KMS-11 (cell line): ENCODE results near the gene ETV3.

Source experiments
- H2AFZ ChIP-seq: fragments of 200-600 bp; sonication (generic); 2 replicates; pipeline ENCODE4 v1.6.1; 2016; ENCODE audit warnings: antibody characterized with exemption, mixed run types, low read depth
- H3K27ac ChIP-seq: fragments of 200-600 bp; sonication (generic); 2 replicates; pipeline ENCODE4 v1.6.1; 2016; ENCODE audit warnings: mild to moderate bottlenecking, mixed run types
- H3K27me3 ChIP-seq: fragments of 200-600 bp; sonication (generic); 2 replicates; pipeline ENCODE4 v1.6.1; 2017; ENCODE audit warnings: mild to moderate bottlenecking, low read depth, mixed run types, moderate library complexity; ENCODE audit not compliant: insufficient read depth
- H3K36me3 ChIP-seq: fragments of 200-600 bp; sonication (generic); 2 replicates; pipeline ENCODE4 v1.6.1; 2017; ENCODE audit warnings: mild to moderate bottlenecking, mixed run types; ENCODE audit not compliant: insufficient read depth
- H3K4me1 ChIP-seq: fragments of 200-600 bp; sonication (generic); 2 replicates; pipeline ENCODE4 v1.6.1; 2016; ENCODE audit warnings: mild to moderate bottlenecking, low read depth, mixed run types; ENCODE audit not compliant: poor library complexity, severe bottlenecking
- H3K4me2 ChIP-seq: fragments of 200-600 bp; sonication (generic); 2 replicates; pipeline ENCODE4 v1.7.0; 2016; ENCODE audit warnings: mild to moderate bottlenecking, mixed run types
- H3K4me3 ChIP-seq: fragments of 200-600 bp; sonication (generic); IDR thresholded peaks from 2 replicates; pipeline ENCODE4 v1.6.1; 2017; ENCODE audit warnings: low read depth, low read length, mixed read lengths; ENCODE audit not compliant: insufficient read depth
- H3K79me2 ChIP-seq: fragments of 200-600 bp; sonication (generic); 2 replicates; pipeline ENCODE4 v1.6.1; 2016; ENCODE audit warnings: low read depth, mixed run types; ENCODE audit not compliant: insufficient read depth
- H3K9ac ChIP-seq: fragments of 200-600 bp; sonication (generic); 2 replicates; pipeline ENCODE4 v1.6.1; 2016; ENCODE audit warnings: mild to moderate bottlenecking, mixed run types
- H4K20me1 ChIP-seq: fragments of 200-600 bp; sonication (generic); 2 replicates; pipeline ENCODE4 v1.6.1; 2016; ENCODE audit warnings: mild to moderate bottlenecking, mixed run types; ENCODE audit not compliant: insufficient read depth
- TF ChIP-seq, protein P1 (sequence below): fragments of 200-600 bp; sonication (generic); conservative IDR thresholded peaks from 2 replicates; pipeline ENCODE4 v1.6.1; 2017; ENCODE audit warnings: low read depth, mild to moderate bottlenecking, antibody characterized with exemption, low read length, moderate library complexity, mixed read lengths

Gene ETV3

DNA sequence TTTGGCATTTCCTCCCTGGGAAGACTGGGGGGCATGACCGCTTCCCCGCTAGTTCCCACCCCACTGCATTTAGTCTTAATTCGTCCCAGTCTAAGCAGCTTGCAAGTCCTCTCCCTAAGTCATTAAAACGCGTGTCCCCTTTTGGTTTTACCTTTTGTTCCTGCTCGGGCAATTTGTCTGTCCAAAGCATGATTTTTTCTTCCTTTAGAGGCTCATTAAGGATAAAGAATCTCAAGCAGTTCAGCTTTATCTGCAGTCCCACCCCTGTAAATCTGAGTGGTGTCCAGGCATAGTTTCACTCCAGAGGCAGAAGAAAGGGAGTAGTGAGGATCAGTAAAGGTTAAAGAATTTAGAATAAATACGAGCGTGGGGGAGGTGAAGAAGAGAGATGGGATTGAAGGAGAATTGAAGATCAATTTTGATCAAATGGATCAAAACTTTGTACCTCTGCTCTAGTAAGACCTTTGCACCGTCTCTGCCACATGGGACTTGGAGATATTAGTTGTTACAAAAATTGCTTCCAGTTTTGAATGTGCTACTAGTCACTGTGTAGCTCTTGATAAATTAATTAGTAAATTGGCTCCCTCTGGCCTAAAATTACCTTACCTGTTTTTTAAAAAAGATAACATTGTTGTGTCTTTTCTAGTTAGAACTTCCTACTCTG, 989 bp upstream of the ETV3 start:
- no peaks in the 10 kb centered on the region for H4K20me1 ChIP-seq
- H3K79me2 ChIP-seq = peaks cover 24% of the 10 kb centered on the region
- H2AFZ ChIP-seq = peak overlapping the region; percentile 73
- H3K4me1 ChIP-seq = peaks cover 38% of the 10 kb centered on the region
- H3K27ac ChIP-seq = peak overlapping the region; percentile 51
- H3K9ac ChIP-seq = peak overlapping the region; percentile 73
- H3K36me3 ChIP-seq = 0 out of 2 replicates have a peak, but pooled peaks cover 5% of the 10 kb centered on the region
- peak overlapping the region; percentile 93 for H3K4me3 ChIP-seq
- TF ChIP-seq, protein P1, sequence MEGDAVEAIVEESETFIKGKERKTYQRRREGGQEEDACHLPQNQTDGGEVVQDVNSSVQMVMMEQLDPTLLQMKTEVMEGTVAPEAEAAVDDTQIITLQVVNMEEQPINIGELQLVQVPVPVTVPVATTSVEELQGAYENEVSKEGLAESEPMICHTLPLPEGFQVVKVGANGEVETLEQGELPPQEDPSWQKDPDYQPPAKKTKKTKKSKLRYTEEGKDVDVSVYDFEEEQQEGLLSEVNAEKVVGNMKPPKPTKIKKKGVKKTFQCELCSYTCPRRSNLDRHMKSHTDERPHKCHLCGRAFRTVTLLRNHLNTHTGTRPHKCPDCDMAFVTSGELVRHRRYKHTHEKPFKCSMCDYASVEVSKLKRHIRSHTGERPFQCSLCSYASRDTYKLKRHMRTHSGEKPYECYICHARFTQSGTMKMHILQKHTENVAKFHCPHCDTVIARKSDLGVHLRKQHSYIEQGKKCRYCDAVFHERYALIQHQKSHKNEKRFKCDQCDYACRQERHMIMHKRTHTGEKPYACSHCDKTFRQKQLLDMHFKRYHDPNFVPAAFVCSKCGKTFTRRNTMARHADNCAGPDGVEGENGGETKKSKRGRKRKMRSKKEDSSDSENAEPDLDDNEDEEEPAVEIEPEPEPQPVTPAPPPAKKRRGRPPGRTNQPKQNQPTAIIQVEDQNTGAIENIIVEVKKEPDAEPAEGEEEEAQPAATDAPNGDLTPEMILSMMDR = 0 out of 2 replicates have a peak, but pooled peaks have one; percentile 5
- H3K4me2 ChIP-seq = peak overlapping the region; percentile 80
- no peaks in the 10 kb centered on the region for H3K27me3 ChIP-seq

DNA sequence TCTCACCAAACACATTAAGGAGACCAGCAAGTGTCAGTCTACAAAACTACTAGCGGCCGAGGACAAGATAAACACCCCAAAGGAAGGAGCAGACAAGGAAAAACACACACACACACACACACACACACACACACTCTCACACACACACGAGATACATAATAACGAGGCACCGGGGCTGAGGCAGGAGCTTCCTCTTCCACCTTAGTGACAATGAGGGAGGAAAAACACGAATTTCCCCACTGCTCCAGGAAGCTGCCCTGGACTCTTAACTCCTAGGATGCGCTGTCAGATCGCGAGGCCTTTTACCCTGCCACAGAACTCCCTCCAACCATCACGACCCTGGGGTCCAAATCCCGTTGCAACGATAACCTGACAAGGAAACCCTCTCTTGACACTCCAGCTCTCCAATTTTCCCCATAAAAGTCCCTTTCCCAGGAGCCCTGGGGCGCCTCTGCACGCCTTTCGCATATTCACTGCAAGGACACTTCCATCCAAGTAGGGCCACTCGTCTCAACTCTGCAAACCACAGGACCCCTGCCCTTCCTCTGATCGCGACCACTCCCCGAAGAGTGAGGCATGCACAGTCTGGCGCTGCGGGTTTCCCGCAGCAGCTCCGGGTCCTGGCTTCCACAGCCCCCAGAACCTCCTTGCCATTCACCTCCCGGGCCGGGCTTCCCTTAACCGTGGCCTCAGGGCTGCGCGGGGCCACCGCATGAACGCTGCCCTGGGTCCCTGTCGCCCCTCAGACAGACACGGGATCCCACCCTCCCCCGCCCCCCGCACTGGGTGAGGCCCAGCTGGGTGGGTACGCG, 581 bp downstream of the ETV3 start:
- H4K20me1 ChIP-seq = no peaks in the 10 kb centered on the region
- H2AFZ ChIP-seq = peak overlapping the region; percentile 73
- peak overlapping the region; percentile 73 for H3K9ac ChIP-seq
- peaks cover 5% of the 10 kb centered on the region; the same call in 1 of the 2 replicates for H3K36me3 ChIP-seq
- H3K27ac ChIP-seq = peak overlapping the region; percentile 51
- H3K4me3 ChIP-seq = peak overlapping the region; percentile 88
- H3K4me1 ChIP-seq = peaks cover 53% of the 10 kb centered on the region
- no peaks in the 10 kb centered on the region for H3K27me3 ChIP-seq
- peak overlapping the region; percentile 92 for H3K4me2 ChIP-seq
- TF ChIP-seq, protein P1 = no peak
- peaks cover 39% of the 10 kb centered on the region for H3K79me2 ChIP-seq

DNA sequence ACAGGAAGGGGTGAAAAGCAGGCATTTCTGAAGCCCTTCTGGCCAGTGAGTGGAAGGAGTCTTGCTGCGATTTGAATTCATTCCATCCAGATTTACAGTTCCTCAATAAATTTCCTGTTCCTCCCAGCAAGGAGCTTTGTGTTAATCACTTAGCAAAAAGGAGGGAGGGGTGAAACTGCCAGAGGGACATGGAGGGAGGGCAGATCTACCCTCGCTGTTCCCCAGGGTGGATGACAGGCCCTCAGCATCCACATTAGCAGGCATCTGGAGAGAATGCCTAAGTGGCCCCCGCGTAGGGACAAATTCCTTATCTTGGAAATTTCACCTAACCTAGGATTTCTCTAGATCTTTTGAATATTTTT, 1.2 kb downstream of the ETV3 start:
- peak overlapping the region; percentile 92 for H3K4me2 ChIP-seq
- H3K27ac ChIP-seq = peak overlapping the region; percentile 51; the same call in 1 of the 2 replicates
- H3K4me3 ChIP-seq = peak overlapping the region; percentile 88
- no peaks in the 10 kb centered on the region for H4K20me1 ChIP-seq
- H3K4me1 ChIP-seq = peaks cover 59% of the 10 kb centered on the region
- TF ChIP-seq, protein P1 = no peak
- H2AFZ ChIP-seq = no peak overlapping the region
- H3K27me3 ChIP-seq = no peaks in the 10 kb centered on the region
- peaks cover 45% of the 10 kb centered on the region for H3K79me2 ChIP-seq
- H3K36me3 ChIP-seq = peaks cover 8% of the 10 kb centered on the region; the same call in 1 of the 2 replicates
- H3K9ac ChIP-seq = peak overlapping the region; percentile 73

DNA sequence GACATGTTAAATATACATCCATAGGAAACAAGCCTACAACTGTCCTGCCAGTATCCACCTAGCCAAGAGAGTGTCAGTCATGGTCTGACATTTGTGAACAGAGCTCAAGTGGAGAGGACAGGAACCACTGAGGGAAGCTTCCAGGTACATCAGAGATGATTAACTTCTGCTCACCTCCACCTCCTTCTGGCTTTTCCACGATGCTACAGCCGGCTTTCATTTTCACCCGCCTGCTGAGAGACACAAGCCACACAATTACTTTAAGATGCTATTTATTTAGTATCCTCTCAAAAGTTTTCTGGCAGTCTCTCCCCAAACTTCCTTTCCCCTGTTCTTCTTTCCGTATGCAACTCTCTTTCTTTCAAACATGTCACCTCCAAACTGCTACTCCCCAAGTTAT, 2.1 kb downstream of the ETV3 start:
- peak overlapping the region; percentile 73; the same call in 1 of the 2 replicates for H3K9ac ChIP-seq
- H3K36me3 ChIP-seq = peaks cover 17% of the 10 kb centered on the region; the same call in 1 of the 2 replicates
- no peak overlapping the region for H2AFZ ChIP-seq
- H3K79me2 ChIP-seq = peaks cover 54% of the 10 kb centered on the region
- H3K27ac ChIP-seq = peak overlapping the region; percentile 51
- peaks cover 68% of the 10 kb centered on the region for H3K4me1 ChIP-seq
- TF ChIP-seq, protein P1 = peak; percentile 71
- no peaks in the 10 kb centered on the region for H3K27me3 ChIP-seq
- peak overlapping the region; percentile 92 for H3K4me2 ChIP-seq
- H3K4me3 ChIP-seq = peak overlapping the region; percentile 88
- no peaks in the 10 kb centered on the region for H4K20me1 ChIP-seq
